Progenitor cell of endocrine pancreas (in vitro differentiated cells): ENCODE results near the gene SH3RF2. TPM values are rescaled to one million over a fixed set of nuclear protein-coding genes. Genes with fewer than 3 reads are reported as not detected.

ENCODE experiments used
- DNase-seq: peaks from one replicate; pipeline ENCODE4 v3.0.0; 2021; ENCODE audit warnings: low spot score; ENCODE audit not compliant: unreplicated experiment
- H3K27ac Mint-ChIP-seq: 2 replicates; pipeline ENCODE4 v1.8.0; 2021; ENCODE audit warnings: mild to moderate bottlenecking, moderate library complexity, mixed read lengths
- H3K27me3 Mint-ChIP-seq: 2 replicates; pipeline ENCODE4 v1.8.0; 2021; ENCODE audit warnings: mixed read lengths
- H3K36me3 Mint-ChIP-seq: 2 replicates; pipeline ENCODE4 v1.8.0; 2022; ENCODE audit warnings: mixed read lengths; ENCODE audit not compliant: insufficient read depth
- H3K4me1 Mint-ChIP-seq: 2 replicates; pipeline ENCODE4 v1.8.0; 2021; ENCODE audit warnings: low read depth, mixed read lengths
- H3K4me3 Mint-ChIP-seq: 2 replicates; pipeline ENCODE4 v1.8.0; 2021; ENCODE audit warnings: low read depth, mild to moderate bottlenecking, moderate library complexity, mixed read lengths
- H3K9me3 Mint-ChIP-seq: 2 replicates; pipeline ENCODE4 v1.8.0; 2021; ENCODE audit warnings: low read depth, mixed read lengths
- CTCF ChIP-seq: fragments of 200-600 bp; sonication (generic); IDR thresholded peaks from one replicate; pipeline ENCODE4 v1.5.0; 2021; ENCODE audit warnings: antibody characterized with exemption, mild to moderate bottlenecking; ENCODE audit not compliant: unreplicated experiment
- total RNA-seq: library from RNA; stranded (reverse); gene quantifications from 2 replicates; pipeline ENCODE4 v1.2.1, GENCODE V29; 2021

SH3RF2 gene
- total RNA-seq, 1 donor from 2014 or later = 17.6 TPM

DNA sequence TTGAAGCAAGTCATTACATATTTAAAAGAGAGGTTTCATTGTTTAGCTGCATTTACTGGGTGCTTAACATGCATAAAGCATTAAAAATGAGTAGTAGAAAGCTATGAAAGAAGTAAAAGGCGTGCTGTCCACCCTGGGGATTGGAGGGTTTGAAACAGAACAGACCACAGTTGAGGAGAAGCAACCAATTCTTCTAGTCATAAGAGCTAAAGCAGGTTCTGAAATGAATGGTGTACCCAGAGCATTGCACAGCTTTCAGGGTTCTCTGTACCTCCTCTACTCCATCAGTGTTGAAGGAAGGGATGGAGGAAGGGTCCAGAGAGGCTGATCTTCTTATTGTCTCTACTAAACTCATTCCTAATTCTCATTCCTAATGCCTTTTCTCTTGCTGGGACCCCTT lies 68.9 kb downstream of the SH3RF2 start:
- Mint-ChIP-seq H3K9me3 (peaks cover under 1% of the 10 kb centered on the region), H3K27ac (no peak overlapping the region), H3K4me3 (no peak overlapping the region), H3K36me3 (peaks cover 16% of the 10 kb centered on the region), H3K4me1 (peaks cover 14% of the 10 kb centered on the region), H3K27me3 (no peaks in the 10 kb centered on the region)
- no peak for DNase-seq
- no peak for TF ChIP-seq CTCF

DNA sequence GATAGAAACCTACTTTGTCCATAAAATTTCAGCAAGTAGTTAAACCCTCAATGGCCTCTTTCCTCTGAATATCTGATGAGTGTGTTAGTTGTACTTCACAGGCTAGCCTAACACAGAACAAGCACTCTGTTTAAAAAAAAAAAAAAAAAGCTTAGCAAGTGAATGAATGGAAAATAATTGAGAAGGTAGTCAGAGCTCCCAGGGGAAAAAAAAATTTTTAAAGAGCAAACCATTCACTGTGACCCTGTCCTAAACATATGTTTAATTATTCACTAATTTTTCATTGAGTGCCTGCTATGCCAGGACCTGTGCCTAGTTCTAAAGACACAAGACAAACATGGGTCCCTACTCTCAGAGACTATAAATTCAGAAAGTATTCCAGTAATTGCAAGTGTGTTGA lies 69.3 kb downstream of the SH3RF2 start:
- TF ChIP-seq CTCF = no peak
- peaks cover 19% of the 10 kb centered on the region for H3K36me3 Mint-ChIP-seq
- no peaks in the 10 kb centered on the region for H3K27me3 Mint-ChIP-seq
- H3K9me3 Mint-ChIP-seq = peaks cover 3% of the 10 kb centered on the region
- DNase-seq = no peak
- peaks cover 14% of the 10 kb centered on the region for H3K4me1 Mint-ChIP-seq
- no peak overlapping the region for H3K27ac Mint-ChIP-seq
- H3K4me3 Mint-ChIP-seq = no peak overlapping the region

GRCh38 chr5:146006470-146007190 lies 70.3 kb downstream of the SH3RF2 start:
- H3K9me3 Mint-ChIP-seq = peaks cover 6% of the 10 kb centered on the region
- peaks cover 14% of the 10 kb centered on the region for H3K4me1 Mint-ChIP-seq
- peaks cover 14% of the 10 kb centered on the region for H3K36me3 Mint-ChIP-seq

GRCh38 chr5:146007270-146007669 lies 70.9 kb downstream of the SH3RF2 start:
- Mint-ChIP-seq H3K27me3 (no peaks in the 10 kb centered on the region), H3K4me1 (peaks cover 14% of the 10 kb centered on the region), H3K27ac (no peak overlapping the region), H3K9me3 (peaks cover 6% of the 10 kb centered on the region), H3K4me3 (no peak overlapping the region), H3K36me3 (peaks cover 13% of the 10 kb centered on the region)
- DNase-seq = no peak
- TF ChIP-seq CTCF = no peak

More at GRCh38 chr5:146006470-146007190, 70.3 kb downstream of the SH3RF2 start:
- no peaks in the 10 kb centered on the region for H3K27me3 Mint-ChIP-seq
- DNase-seq = no peak
- TF ChIP-seq CTCF = no peak
- no peak overlapping the region for H3K4me3 Mint-ChIP-seq
- no peak overlapping the region for H3K27ac Mint-ChIP-seq

DNA sequence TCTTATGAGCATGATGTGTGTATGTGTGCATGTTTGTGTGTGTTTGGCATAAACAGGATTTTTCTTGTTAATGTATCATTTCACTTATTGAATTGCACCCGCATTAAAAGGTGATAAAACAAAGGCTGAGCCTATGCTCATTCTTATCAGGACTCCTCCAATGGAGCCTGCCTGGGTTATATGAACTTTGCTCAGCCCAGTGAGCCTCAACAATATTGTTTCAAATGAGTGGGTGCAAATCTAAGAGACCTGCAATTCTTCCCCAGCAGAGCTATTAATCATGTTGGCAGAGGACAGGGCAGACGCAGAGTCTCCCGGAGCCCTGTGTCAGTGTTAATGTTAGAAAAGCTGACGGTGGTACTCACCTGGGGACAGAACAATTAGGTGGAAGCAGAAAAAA lies 71.6 kb downstream of the SH3RF2 start:
- H3K4me3 Mint-ChIP-seq = no peak overlapping the region
- TF ChIP-seq CTCF = no peak
- no peaks in the 10 kb centered on the region for H3K27me3 Mint-ChIP-seq
- peaks cover 14% of the 10 kb centered on the region for H3K4me1 Mint-ChIP-seq
- peaks cover 14% of the 10 kb centered on the region for H3K36me3 Mint-ChIP-seq
- peaks cover 6% of the 10 kb centered on the region for H3K9me3 Mint-ChIP-seq
- no peak overlapping the region for H3K27ac Mint-ChIP-seq
- DNase-seq = no peak
